ENCODE results near the gene CCDC124.

CCDC124 gene

GRCh38 chr19:17936379-17936778 is 3.6 kb downstream of the CCDC124 start:
- DNase-seq = no peak

- no peak for DNase-seq
These were observed 4.6 kb downstream of the CCDC124 start for GRCh38 chr19:17937371-17937900.

GRCh38 chr19:17938092-17938845 is 5.5 kb downstream of the CCDC124 start:
- DNase-seq = peak; percentile 71

GRCh38 chr19:17942181-17942580 is 9.4 kb downstream of the CCDC124 start:
- no peak for DNase-seq

- DNase-seq = no peak
These were observed 9.9 kb downstream of the CCDC124 start for GRCh38 chr19:17942582-17943273.

GRCh38 chr19:17943274-17944221 is 10.7 kb downstream of the CCDC124 start:
- DNase-seq = no peak

- DNase-seq = no peak
These were observed 11.5 kb downstream of the CCDC124 start for GRCh38 chr19:17944301-17944700.

- peak; percentile 26 for DNase-seq
These were observed 14.4 kb downstream of the CCDC124 start for GRCh38 chr19:17946965-17947784.

- peak; percentile 94 for DNase-seq
These were observed 15.1 kb downstream of the CCDC124 start for GRCh38 chr19:17947815-17948513.

- no peak for DNase-seq
These were observed 15.7 kb downstream of the CCDC124 start for GRCh38 chr19:17948514-17948900.

GRCh38 chr19:17948931-17949930 is 16.4 kb downstream of the CCDC124 start:
- DNase-seq = peak; percentile 9

GRCh38 chr19:17949956-17950309 is 17.1 kb downstream of the CCDC124 start:
- no peak for DNase-seq

GRCh38 chr19:17950310-17951156 is 17.7 kb downstream of the CCDC124 start:
- peak; percentile 44 for DNase-seq

- DNase-seq = no peak
These were observed 18.6 kb downstream of the CCDC124 start for GRCh38 chr19:17951157-17951989.

GRCh38 chr19:17951990-17952976 is 19.5 kb downstream of the CCDC124 start:
- no peak for DNase-seq

- no peak for DNase-seq
These were observed 20.5 kb downstream of the CCDC124 start for GRCh38 chr19:17953316-17953801.

GRCh38 chr19:17953869-17954268 is 21.1 kb downstream of the CCDC124 start:
- no peak for DNase-seq

Data from effector CD8-positive, alpha-beta T cell (primary cell).